ENCODE results near the gene TACC2.
"Not testable (repeated sequence)": the region's sequence is repeated elsewhere in the genome, so short reads cannot be mapped to it uniquely, and the experiment has no call there.

TACC2 gene

GRCh38 chr10:122087436-122087835 is 98.5 kb downstream of the TACC2 start:
- Histone ChIP-seq H3K27me3 (ENCODE audit: insufficient read depth, low read length) (no peaks in the 10 kb centered on the region; the same call in 1 of the 2 replicates), H3K4me3 (ENCODE audit: low read length) (no peak overlapping the region), H3K27ac (ENCODE audit: low read length) (no peak overlapping the region), H3K9ac (ENCODE audit: low read depth, low read length) (no peak overlapping the region), H3K4me1 (ENCODE audit: insufficient read depth, low read length) (no peaks in the 10 kb centered on the region), H3K36me3 (ENCODE audit: insufficient read depth, low read depth, low read length) (no peaks in the 10 kb centered on the region), H3K9me3 (ENCODE audit: insufficient read depth, low read depth, low read length) (no peaks in the 10 kb centered on the region)

- Histone ChIP-seq H3K4me3 (ENCODE audit: low read length) (no peak overlapping the region), H3K27ac (ENCODE audit: low read length) (no peak overlapping the region), H3K9me3 (ENCODE audit: insufficient read depth, low read depth, low read length) (no peaks in the 10 kb centered on the region)
Observed at GRCh38 chr10:122089311-122090017, 100.5 kb downstream of the TACC2 start.

GRCh38 chr10:122091722-122092121 is 102.8 kb downstream of the TACC2 start:
- no peaks in the 10 kb centered on the region for H3K4me1 ChIP-seq (ENCODE audit: insufficient read depth, low read length)
- no peaks in the 10 kb centered on the region for H3K9me3 ChIP-seq (ENCODE audit: insufficient read depth, low read depth, low read length)
- H3K27me3 ChIP-seq (ENCODE audit: insufficient read depth, low read length), result no peaks in the 10 kb centered on the region; the same call in 1 of the 2 replicates
- no peak overlapping the region for H3K9ac ChIP-seq (ENCODE audit: low read depth, low read length)
- no peak overlapping the region for H3K27ac ChIP-seq (ENCODE audit: low read length)
- H3K4me3 ChIP-seq (ENCODE audit: low read length), result no peak overlapping the region
- H3K36me3 ChIP-seq (ENCODE audit: insufficient read depth, low read depth, low read length), result no peaks in the 10 kb centered on the region

More at GRCh38 chr10:122089311-122090017, 100.5 kb downstream of the TACC2 start:
- H3K36me3 ChIP-seq (ENCODE audit: insufficient read depth, low read depth, low read length), result no peaks in the 10 kb centered on the region
- no peaks in the 10 kb centered on the region; the same call in 1 of the 2 replicates for H3K27me3 ChIP-seq (ENCODE audit: insufficient read depth, low read length)
- no peaks in the 10 kb centered on the region for H3K4me1 ChIP-seq (ENCODE audit: insufficient read depth, low read length)
- no peak overlapping the region for H3K9ac ChIP-seq (ENCODE audit: low read depth, low read length)

- H3K4me3 ChIP-seq (ENCODE audit: low read length), result no peak overlapping the region
- H3K4me1 ChIP-seq (ENCODE audit: insufficient read depth, low read length), result no peaks in the 10 kb centered on the region
- no peak overlapping the region for H3K9ac ChIP-seq (ENCODE audit: low read depth, low read length)
- no peaks in the 10 kb centered on the region for H3K9me3 ChIP-seq (ENCODE audit: insufficient read depth, low read depth, low read length)
- H3K27me3 ChIP-seq (ENCODE audit: insufficient read depth, low read length), result no peaks in the 10 kb centered on the region; the same call in 1 of the 2 replicates
- H3K27ac ChIP-seq (ENCODE audit: low read length), result no peak overlapping the region
- no peaks in the 10 kb centered on the region for H3K36me3 ChIP-seq (ENCODE audit: insufficient read depth, low read depth, low read length)
Observed at GRCh38 chr10:122093076-122093475, 104.1 kb downstream of the TACC2 start.

GRCh38 chr10:122096181-122096580 is 107.2 kb downstream of the TACC2 start:
- not testable (repeated sequence) for H3K9me3 ChIP-seq (ENCODE audit: insufficient read depth, low read depth, low read length); H3K9ac ChIP-seq (ENCODE audit: low read depth, low read length); H3K27me3 ChIP-seq (ENCODE audit: insufficient read depth, low read length); H3K36me3 ChIP-seq (ENCODE audit: insufficient read depth, low read depth, low read length); H3K4me1 ChIP-seq (ENCODE audit: insufficient read depth, low read length); H3K4me3 ChIP-seq (ENCODE audit: low read length); H3K27ac ChIP-seq (ENCODE audit: low read length)

- Histone ChIP-seq H3K4me3 (ENCODE audit: low read length) (no peak overlapping the region), H3K27ac (ENCODE audit: low read length) (no peak overlapping the region), H3K4me1 (ENCODE audit: insufficient read depth, low read length) (no peaks in the 10 kb centered on the region), H3K9ac (ENCODE audit: low read depth, low read length) (no peak overlapping the region), H3K36me3 (ENCODE audit: insufficient read depth, low read depth, low read length) (no peaks in the 10 kb centered on the region), H3K27me3 (ENCODE audit: insufficient read depth, low read length) (no peaks in the 10 kb centered on the region; the same call in 1 of the 2 replicates), H3K9me3 (ENCODE audit: insufficient read depth, low read depth, low read length) (no peaks in the 10 kb centered on the region)
Observed at GRCh38 chr10:122096705-122097104, 107.7 kb downstream of the TACC2 start.

- H3K9ac ChIP-seq (ENCODE audit: low read depth, low read length), result no peak overlapping the region
- H3K27ac ChIP-seq (ENCODE audit: low read length), result no peak overlapping the region
- no peaks in the 10 kb centered on the region for H3K27me3 ChIP-seq (ENCODE audit: insufficient read depth, low read length)
- H3K9me3 ChIP-seq (ENCODE audit: insufficient read depth, low read depth, low read length), result no peaks in the 10 kb centered on the region
- no peak overlapping the region for H3K4me3 ChIP-seq (ENCODE audit: low read length)
- H3K36me3 ChIP-seq (ENCODE audit: insufficient read depth, low read depth, low read length), result no peaks in the 10 kb centered on the region
- H3K4me1 ChIP-seq (ENCODE audit: insufficient read depth, low read length), result no peaks in the 10 kb centered on the region
Observed at GRCh38 chr10:122097935-122098334, 109.0 kb downstream of the TACC2 start.

- Histone ChIP-seq H3K36me3 (ENCODE audit: insufficient read depth, low read depth, low read length) (no peaks in the 10 kb centered on the region), H3K9ac (ENCODE audit: low read depth, low read length) (no peak overlapping the region), H3K27me3 (ENCODE audit: insufficient read depth, low read length) (no peaks in the 10 kb centered on the region), H3K9me3 (ENCODE audit: insufficient read depth, low read depth, low read length) (no peaks in the 10 kb centered on the region), H3K4me3 (ENCODE audit: low read length) (no peak overlapping the region), H3K4me1 (ENCODE audit: insufficient read depth, low read length) (no peaks in the 10 kb centered on the region), H3K27ac (ENCODE audit: low read length) (no peak overlapping the region)
Observed at GRCh38 chr10:122098924-122099323, 110.0 kb downstream of the TACC2 start.

GRCh38 chr10:122099562-122099961 is 110.6 kb downstream of the TACC2 start:
- Histone ChIP-seq H3K27ac (ENCODE audit: low read length) (no peak overlapping the region), H3K36me3 (ENCODE audit: insufficient read depth, low read depth, low read length) (no peaks in the 10 kb centered on the region), H3K27me3 (ENCODE audit: insufficient read depth, low read length) (no peaks in the 10 kb centered on the region), H3K9me3 (ENCODE audit: insufficient read depth, low read depth, low read length) (no peaks in the 10 kb centered on the region), H3K4me1 (ENCODE audit: insufficient read depth, low read length) (no peaks in the 10 kb centered on the region), H3K4me3 (ENCODE audit: low read length) (no peak overlapping the region), H3K9ac (ENCODE audit: low read depth, low read length) (no peak overlapping the region)

GRCh38 chr10:122102146-122102868 is 113.3 kb downstream of the TACC2 start:
- no peak overlapping the region for H3K27ac ChIP-seq (ENCODE audit: low read length)

GRCh38 chr10:122102869-122103525 is 114.0 kb downstream of the TACC2 start:
- H3K9ac ChIP-seq (ENCODE audit: low read depth, low read length), result no peak overlapping the region
- H3K36me3 ChIP-seq (ENCODE audit: insufficient read depth, low read depth, low read length), result no peaks in the 10 kb centered on the region
- H3K27ac ChIP-seq (ENCODE audit: low read length), result no peak overlapping the region

More at GRCh38 chr10:122102146-122102868, 113.3 kb downstream of the TACC2 start:
- no peak overlapping the region for H3K9ac ChIP-seq (ENCODE audit: low read depth, low read length)
- H3K4me3 ChIP-seq (ENCODE audit: low read length), result no peak overlapping the region
- no peaks in the 10 kb centered on the region for H3K36me3 ChIP-seq (ENCODE audit: insufficient read depth, low read depth, low read length)
- no peaks in the 10 kb centered on the region; the same call in 1 of the 2 replicates for H3K4me1 ChIP-seq (ENCODE audit: insufficient read depth, low read length)
- no peaks in the 10 kb centered on the region for H3K9me3 ChIP-seq (ENCODE audit: insufficient read depth, low read depth, low read length)
- no peaks in the 10 kb centered on the region for H3K27me3 ChIP-seq (ENCODE audit: insufficient read depth, low read length)

More at GRCh38 chr10:122102869-122103525, 114.0 kb downstream of the TACC2 start:
- Histone ChIP-seq H3K4me1 (ENCODE audit: insufficient read depth, low read length) (no peaks in the 10 kb centered on the region; the same call in 1 of the 2 replicates), H3K4me3 (ENCODE audit: low read length) (no peak overlapping the region), H3K9me3 (ENCODE audit: insufficient read depth, low read depth, low read length) (no peaks in the 10 kb centered on the region), H3K27me3 (ENCODE audit: insufficient read depth, low read length) (no peaks in the 10 kb centered on the region)
